ENCODE results near the gene PRG3.

The PRG3 gene

GRCh38 chr11:57336111-57336666, 44.8 kb downstream of the PRG3 start:
- no peak for DNase-seq

DNA sequence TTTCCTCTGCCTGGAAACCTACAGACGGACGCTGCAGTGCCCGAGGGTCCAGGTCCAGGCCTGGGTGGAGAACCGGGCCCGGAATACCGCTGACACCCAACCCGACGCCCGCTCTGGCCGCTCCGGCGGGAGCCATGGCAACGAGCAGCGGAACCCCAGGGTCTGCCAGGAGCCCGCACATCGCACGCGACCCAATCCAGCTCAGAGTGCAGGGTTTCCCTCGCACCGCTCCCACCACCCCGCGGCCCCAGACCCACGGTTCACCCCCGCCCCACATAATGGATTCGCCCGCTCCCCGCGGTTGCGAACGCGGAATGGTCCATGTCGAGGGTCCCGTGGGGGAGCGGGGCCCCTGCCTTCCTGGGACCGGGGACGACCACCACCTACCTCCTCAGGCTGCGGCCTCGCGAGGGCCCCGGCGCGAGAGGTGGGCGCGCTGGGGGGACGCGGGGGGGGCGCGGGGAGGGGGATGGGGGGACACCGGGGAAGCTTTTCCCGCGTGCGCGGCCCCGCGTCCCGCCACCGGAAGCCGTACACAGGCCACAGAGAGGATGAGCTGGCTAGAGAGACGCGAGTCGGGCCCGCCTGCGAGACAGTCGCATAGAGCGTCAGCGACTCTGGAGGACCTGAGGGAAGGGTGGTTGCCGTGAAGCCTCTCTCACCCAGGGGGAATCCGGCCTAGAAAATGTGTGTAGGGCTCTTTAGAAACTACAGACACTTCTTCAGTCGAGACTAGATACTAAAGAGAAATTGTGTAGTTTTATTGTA, 45.4 kb downstream of the PRG3 start, which contains the start of gene SSRP1:
Gene SSRP1, minus strand, starts transcription at position 550 of the 768 bp plus-strand sequence. CDS start 771 bp downstream, outside the sequence.
- DNase-seq = peak; percentile 90

DNA sequence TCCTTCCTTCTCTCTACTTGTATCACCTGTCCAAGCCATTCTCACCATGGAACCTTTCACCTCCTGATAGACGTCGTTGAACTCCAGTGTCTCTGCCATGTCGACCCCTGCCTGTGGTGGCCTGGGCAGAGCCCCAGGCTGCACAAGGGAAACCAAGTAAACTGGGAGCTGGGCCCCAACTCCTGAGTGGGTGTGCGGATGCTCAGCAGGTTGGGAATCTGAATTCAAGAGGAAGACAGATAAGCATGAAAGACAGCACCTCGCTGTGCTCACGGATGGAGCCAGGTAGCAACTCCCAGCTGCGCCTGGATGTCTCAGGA, 46.0 kb downstream of the PRG3 start:
- DNase-seq = no peak

- no peak for DNase-seq
Observed at GRCh38 chr11:57332694-57333440, 48.1 kb downstream of the PRG3 start.

DNA sequence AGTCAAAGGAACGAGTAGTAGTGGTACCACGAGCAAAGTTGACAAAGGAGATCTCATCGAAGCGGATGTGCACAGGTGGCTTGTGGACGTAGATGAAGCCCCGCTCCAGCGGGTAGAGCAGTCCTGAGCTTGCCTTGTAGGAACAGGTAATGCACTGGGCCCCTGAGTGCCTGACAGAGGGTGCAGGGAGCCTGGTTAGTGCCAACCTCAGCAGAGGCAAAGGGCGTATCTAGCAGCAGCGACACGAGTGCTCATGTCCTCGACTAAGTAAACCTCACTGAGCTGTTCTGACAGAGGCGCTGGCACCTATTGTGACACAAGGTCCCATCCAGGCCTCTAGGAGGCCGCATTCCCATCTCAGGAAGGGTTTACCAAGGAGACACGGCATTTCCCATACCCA, 49.2 kb downstream of the PRG3 start:
- no peak for DNase-seq

DNA sequence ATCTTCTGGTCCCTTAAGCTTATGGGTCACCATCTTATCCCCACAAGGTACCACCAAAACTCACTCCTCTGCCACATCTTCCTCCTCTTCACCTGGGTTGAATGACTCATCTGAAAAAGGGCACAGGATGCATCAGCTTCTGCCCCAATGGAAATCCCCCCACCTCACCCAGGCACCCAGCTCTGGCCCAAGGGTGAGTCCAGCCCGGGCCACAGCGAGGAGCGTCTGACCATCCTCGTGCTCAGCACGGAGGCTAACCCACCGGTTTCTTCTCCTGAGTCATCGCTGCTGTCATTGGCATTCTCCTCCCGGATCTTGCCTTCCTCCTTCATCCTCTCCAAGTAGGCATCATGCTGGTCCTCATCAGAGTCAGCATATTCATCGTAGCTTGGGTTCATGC, 50.9 kb downstream of the PRG3 start:
- DNase-seq = no peak

DNA sequence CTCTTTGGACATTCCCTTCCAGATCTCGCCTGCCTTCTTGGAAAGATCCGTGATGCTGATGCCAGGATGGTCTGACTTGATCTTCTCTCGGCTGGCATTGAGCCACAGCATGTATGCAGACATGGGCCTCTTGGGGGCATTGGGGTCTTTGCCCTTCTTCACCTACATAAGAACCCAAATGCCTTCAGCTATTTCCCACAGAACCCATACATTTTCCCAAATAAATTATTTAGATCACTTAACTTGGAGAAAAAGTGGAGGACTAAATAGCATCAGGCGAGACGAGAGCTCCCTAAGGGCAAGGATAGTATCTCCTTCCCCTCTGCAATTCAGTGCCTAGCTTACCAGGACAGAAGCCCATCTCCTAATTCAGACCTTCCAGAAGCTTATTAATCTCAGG, 53.2 kb downstream of the PRG3 start:
- no peak for DNase-seq

All from CD4-positive, alpha-beta T cell treated with Interleukin-1 beta for 1 hour (primary cell).